Esophagus mucosa (tissue), 1 donor: ENCODE data around the gene FAM149A. TPM values are rescaled to one million over a fixed set of nuclear protein-coding genes. Genes with fewer than 3 reads are reported as not detected.

Experiments
- ATAC-seq: fragments of 200-7000 bp; cut with Tn5 transposase; one replicate; pipeline ENCODE4 v1.9.1; 2020
- total RNA-seq: library from RNA; stranded (reverse); gene quantifications from one replicate; pipeline ENCODE4 v1.2.4, GENCODE V29; 2023
- donor health status: DM: yes; HTN: yes; CAD: no.

Gene FAM149A
- total RNA-seq, result 1.6 TPM

GRCh38 chr4:186104114-186104889 lies at the start of gene FAM149A:
Gene FAM149A, plus strand, starts transcription at chr4:186104704.
- peak; percentile 56 for ATAC-seq

GRCh38 chr4:186058253-186058979 lies 46.1 kb upstream of the FAM149A start:
- ATAC-seq, result no peak

DNA sequence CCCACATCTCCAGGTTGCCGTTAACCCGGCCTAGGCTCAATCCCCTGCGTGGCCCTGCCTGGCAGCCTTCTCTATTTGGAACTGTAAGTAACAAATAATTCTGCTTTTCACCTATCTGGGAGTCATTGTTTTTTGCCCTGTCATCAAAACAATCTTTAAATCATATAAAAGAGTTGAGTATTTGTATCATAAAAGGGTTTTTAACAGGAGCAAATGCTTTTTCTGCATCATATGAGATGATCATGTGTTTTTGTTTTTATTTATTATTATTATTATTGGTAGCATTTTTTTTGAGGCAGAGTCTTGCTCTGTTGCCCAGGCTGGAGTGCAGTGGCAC lies 45.6 kb upstream of the FAM149A start:
- no peak for ATAC-seq

DNA sequence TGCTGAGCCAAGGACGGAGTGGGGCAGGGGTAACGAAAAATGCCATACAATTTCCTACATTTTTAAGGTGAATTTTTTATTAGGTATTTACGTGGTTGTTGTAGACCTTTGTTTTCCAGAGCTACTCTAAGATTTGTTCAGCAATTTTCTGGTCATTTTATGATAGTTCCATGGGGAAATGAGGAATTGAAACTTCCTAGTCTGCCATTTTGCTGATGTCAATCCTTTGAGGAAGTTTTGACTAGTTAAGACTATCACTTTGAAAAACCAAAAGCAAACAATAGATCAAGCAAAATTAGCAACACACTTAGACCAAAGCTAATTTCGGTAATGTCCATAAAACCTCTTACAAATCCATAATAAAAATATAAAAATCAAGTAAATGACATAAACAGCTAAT lies 42.6 kb upstream of the FAM149A start:
- no peak for ATAC-seq

- ATAC-seq, result peak; percentile 92
Measured at GRCh38 chr4:186067757-186068385, 36.6 kb upstream of the FAM149A start.

GRCh38 chr4:186068581-186069348 lies 35.7 kb upstream of the FAM149A start, which contains the start of gene TLR3:
Gene TLR3, plus strand, starts transcription at chr4:186069156. Its CDS starts 7,464 bp downstream, at chr4:186076620.
- peak; percentile 40 for ATAC-seq

- ATAC-seq, result peak; percentile 51
Measured at GRCh38 chr4:186069729-186070128, 34.8 kb upstream of the FAM149A start.

DNA sequence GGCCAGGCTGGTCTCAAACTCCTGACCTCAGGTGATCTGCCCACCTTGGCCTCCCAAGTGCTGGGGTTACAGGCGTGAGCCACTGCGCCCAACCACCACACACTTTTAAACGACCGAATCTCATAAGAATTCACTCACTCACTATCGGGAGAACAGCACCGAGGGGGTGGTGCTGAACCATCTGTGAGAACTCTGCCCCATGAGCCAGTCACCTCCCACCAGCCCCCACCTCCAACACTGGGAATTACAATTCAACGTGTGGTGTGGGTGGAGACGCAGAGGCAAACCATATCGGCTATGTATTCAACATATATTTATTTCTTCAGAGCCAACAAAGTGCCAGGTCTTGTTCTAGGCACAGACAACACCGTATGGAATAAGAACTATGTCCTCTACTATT lies 32.0 kb upstream of the FAM149A start:
- no peak for ATAC-seq

DNA sequence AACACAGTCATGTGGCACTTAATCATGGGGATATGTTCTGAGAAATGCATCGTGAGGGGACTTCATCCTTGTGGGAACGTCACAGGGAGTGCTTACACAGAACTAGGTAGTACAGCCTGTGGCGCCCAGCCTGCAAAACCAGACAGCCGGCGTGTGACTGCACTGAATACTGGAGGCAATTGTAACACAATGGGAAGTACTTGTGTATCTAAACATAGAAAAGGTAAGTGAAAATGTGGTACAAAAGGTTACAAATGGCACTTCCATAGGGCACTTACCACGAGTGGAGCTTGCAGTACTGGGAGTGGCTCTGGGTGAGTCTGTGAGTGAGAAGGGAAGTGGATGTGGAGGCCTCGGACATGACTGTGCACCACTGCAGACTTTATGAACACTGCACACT lies 30.3 kb upstream of the FAM149A start:
- peak; percentile 53 for ATAC-seq

DNA sequence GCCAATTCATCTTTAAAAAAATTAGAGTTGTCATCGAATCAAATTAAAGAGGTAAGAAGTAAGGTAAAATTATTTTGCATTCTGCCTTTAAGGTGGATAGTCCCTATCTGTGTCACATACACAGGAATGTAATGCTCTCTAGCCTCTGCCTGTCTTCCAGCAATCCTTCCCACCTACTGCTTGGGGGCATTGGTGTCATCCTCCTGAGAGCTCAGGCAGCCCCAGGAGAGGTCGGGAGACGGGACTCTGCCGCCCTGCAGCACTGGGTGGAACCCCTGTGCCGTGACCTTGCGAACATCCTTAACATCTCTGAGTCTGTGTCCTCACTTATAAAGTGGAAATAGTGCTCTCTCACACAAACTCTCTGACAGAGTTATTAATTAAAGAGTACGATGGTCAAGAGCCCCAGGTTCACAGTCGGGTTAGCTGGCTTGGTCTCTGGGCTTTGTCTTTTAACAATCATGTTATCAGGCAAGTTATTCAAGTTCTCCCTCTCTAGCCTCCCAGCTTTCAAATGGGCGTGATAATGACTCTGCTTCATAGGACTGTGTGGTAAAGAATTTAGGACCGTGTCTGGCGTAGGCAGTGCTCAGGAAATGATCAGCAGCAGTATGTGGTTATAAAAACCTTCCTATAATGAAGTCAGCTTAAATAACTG lies 25.4 kb upstream of the FAM149A start:
- ATAC-seq, result peak; percentile 91

DNA sequence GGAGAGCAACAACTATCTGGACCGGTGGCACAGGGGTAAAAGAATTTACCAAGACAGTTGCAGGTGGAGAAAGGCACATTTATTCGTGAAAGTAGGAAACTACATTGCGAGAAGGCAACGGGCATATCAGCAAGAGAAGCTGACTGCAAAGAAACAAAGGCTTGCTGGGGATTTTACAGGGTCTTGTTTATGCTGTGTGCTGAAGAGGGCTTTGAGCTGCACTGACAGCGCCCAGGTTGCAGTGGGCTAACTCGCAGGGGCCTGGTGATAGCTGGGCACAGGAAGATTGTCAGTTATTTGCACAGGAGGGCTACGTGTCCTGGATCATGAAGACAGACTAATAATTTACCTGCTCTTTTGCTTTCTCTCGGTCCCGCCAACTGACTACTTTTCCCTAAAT lies 24.8 kb upstream of the FAM149A start:
- no peak for ATAC-seq

DNA sequence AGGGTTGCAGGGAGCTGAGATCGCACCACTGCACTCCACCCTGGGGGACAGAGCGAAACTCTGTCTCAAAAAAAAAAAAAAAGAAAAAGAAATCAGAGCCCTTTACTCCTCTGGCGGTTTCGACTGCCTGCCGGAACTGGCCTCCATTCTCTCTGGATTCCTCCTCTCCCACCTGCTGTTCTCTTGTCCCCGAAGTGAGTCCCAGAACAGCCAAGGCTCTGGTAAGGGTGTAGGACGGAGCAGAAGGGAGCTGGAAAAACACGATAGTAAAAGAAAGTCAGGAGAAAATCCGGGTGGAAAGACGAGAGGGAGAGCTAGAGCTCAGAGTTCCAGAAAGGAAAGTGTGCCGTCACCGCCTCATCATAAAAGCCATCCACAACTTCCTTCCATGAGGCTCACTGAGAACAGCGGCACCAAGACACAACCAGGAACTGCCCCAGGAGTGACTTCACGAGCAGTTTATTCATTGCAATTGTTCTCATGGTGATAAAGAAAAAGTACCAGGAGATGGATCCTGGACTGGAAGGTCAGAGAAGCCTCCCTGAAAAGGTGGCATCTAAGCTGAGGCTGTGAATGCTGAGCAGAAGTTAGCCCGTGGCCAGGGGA lies 23.2 kb upstream of the FAM149A start:
- no peak for ATAC-seq

- ATAC-seq, result no peak
Measured at GRCh38 chr4:186082221-186082620, 22.3 kb upstream of the FAM149A start.

DNA sequence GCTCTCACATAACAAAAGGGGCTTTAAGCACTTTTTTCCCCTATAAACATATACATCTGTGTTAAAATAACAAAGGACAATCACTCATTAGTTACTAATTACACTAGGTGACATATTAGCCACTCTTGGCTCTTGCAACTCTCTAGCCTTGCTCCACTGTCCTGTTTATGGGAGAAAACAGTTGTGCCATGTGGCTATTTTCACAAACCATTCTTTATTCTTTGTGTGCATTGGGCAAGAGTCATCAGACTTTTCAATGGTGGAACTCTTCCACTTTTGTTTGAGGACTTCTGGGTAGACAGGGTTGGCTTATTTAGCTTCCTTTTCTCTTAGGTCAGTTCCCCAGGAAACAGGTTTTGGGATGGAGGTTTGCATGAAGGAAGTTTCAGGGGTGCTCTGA lies 16.0 kb upstream of the FAM149A start:
- no peak for ATAC-seq

- ATAC-seq, result no peak
Measured at GRCh38 chr4:186092296-186092695, 12.2 kb upstream of the FAM149A start.

DNA sequence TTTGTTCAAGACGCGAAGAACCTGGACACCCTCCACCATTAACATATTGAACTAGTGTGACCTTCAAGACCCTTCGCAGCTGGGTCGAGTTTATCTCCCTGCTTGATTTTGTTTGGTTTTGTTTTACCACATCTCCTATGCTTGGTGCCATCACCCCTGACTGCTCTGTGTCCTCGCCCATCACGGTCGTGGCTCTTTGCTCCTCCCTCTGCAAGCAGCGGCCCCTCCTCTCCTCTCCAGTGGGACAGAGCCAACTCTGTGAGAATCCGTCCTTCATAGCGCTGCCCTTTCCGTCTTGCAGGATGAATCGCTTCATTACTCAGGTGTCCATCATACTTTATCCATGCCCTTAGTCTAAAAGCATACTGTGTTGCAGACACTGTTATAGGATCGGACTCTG lies 9.1 kb upstream of the FAM149A start:
- ATAC-seq, result no peak

DNA sequence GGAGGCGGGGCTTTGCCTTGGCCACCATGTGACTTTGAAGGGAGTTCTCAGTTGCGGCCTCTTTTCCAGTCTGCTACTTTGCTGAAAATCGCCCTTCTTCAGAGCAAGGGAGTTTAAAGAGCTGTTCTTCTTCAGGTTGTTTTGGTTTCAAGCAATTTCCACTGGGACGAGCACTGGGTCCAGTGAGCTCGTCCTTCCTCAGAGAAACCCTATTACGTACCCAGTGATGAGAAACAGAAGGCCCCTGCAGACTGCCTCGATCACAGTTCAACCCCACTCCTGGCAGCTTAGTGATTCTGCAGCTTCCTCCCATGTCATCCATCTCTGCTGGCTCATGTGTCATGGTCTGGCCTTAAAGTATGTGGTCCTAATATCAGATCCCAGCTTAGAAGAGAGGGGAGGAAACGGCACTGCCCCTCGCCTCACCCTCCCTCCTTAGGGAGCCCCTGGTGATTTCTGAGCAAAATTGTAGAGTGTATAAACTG lies 7.8 kb upstream of the FAM149A start:
- no peak for ATAC-seq

DNA sequence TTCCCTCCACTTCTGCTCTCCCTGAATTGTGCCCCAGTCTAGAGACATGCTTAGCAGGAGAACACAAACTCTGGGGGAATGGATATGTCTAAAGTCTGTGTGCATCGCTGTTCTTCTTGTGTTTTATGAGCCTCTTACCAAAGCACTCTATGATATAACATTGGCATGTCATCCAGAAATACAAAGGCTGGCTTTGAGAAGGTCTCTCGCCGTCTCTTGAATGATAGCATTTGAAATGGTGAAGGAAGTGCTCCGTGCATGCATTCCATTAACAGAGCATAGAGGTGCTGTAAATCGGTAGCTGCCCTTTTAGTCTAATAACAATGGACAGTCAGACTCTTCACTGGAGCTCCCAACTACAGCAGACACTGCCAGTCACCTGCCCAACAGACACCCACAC lies 7.1 kb upstream of the FAM149A start:
- no peak for ATAC-seq

- ATAC-seq, result no peak
Measured at GRCh38 chr4:186102931-186103330, 1.6 kb upstream of the FAM149A start.

DNA sequence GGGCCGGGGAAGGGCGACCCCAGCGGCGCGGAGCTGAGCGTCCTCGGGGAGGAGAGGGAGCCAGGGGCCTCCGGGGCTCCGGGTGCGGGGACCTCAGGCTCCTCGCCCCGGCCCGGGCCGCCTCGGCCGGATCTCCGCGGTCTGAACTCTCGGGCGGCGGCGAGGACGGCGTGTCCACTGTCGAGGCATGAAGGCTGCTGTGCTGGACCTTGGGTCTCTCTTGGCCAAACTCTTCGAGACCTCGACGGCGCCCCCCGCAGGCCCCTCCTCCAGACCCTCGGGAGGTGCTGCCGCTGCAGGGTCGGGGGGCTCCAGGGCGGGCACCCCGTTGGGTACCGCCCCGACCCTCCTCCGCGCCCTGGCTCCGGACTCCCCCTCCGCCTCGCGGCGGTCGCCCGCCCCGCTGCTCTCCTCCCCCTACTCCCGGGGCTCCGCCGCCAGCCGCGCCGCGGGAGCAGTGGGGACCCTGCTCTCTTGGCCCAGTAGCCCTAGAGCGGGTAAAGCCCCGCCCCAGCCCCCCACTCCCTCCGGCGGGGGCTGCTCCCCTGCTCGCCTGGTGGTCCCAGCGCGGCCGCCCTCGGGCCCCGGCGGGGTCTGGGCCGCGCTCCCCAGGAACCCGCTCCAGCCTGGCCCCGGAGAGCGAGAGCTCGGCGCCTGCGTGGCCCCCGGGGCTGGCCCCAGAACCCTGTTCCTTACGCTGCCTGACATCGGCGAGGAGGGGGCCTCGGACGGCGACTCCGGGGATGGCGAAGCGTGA lies 564 bp downstream of the FAM149A start:
- peak; percentile 45 for ATAC-seq
